HK-2 (cell line): ENCODE data around the gene MLYCD.
A peak's percentile ranks its signal among the peaks of the same experiment; 100 is the strongest.

ENCODE experiments used
- DNase-seq: peaks from one replicate; pipeline ENCODE4 v3.0.0-alpha.2; 2018; ENCODE audit not compliant: unreplicated experiment

Gene MLYCD

GRCh38 chr16:83925957-83926725 lies 27.2 kb downstream of the MLYCD start:
- DNase-seq = no peak

GRCh38 chr16:83926726-83927397 lies 27.9 kb downstream of the MLYCD start:
- DNase-seq = peak; percentile 93

GRCh38 chr16:83928341-83929055 lies 29.6 kb downstream of the MLYCD start:
- DNase-seq = no peak

GRCh38 chr16:83929811-83930555 lies 31.1 kb downstream of the MLYCD start:
- DNase-seq = no peak

GRCh38 chr16:83930730-83931500 lies 32.0 kb downstream of the MLYCD start:
- no peak for DNase-seq

- no peak for DNase-seq
Observed at GRCh38 chr16:83931556-83931955, 32.6 kb downstream of the MLYCD start.

- DNase-seq = no peak
Observed at GRCh38 chr16:83932304-83932703, 33.4 kb downstream of the MLYCD start.

GRCh38 chr16:83932955-83933673 lies 34.2 kb downstream of the MLYCD start:
- no peak for DNase-seq

- no peak for DNase-seq
Observed at GRCh38 chr16:83933885-83934683, 35.2 kb downstream of the MLYCD start.

- no peak for DNase-seq
Observed at GRCh38 chr16:83934684-83934977, 35.7 kb downstream of the MLYCD start.

- no peak for DNase-seq
Observed at GRCh38 chr16:83935005-83935857, 36.3 kb downstream of the MLYCD start.

GRCh38 chr16:83935858-83936255 lies 36.9 kb downstream of the MLYCD start:
- DNase-seq = no peak

- DNase-seq = no peak
Observed at GRCh38 chr16:83936581-83937165, 37.8 kb downstream of the MLYCD start.

- no peak for DNase-seq
Observed at GRCh38 chr16:83937267-83937666, 38.4 kb downstream of the MLYCD start.

GRCh38 chr16:83937922-83938885 lies 39.3 kb downstream of the MLYCD start:
- DNase-seq = no peak

- DNase-seq = no peak
Observed at GRCh38 chr16:83939266-83939855, 40.4 kb downstream of the MLYCD start.

- DNase-seq = no peak
Observed at GRCh38 chr16:83940119-83940518, 41.2 kb downstream of the MLYCD start.
